GM12891 (cell line): ENCODE measurements around the gene FAM53A.

Source experiments
- PAX5 ChIP-seq: IDR thresholded peaks from 2 replicates; pipeline ENCODE4 v1.6.1; 2011; ENCODE audit warnings: low read length, moderate library complexity, mild to moderate bottlenecking; ENCODE audit not compliant: insufficient read depth, severe bottlenecking
- POLR2A ChIP-seq: IDR thresholded peaks from 2 replicates; pipeline ENCODE4 v1.6.1; 2011; ENCODE audit warnings: low read depth, low read length, control low read depth
- POLR2AphosphoS5 ChIP-seq: IDR thresholded peaks from 2 replicates; pipeline ENCODE4 v1.6.1; 2011; ENCODE audit warnings: low read depth, low read length, control low read depth
- SPI1 ChIP-seq: IDR thresholded peaks from 2 replicates; pipeline ENCODE4 v1.6.1; 2011; ENCODE audit warnings: low read depth, low read length, control low read depth
- TAF1 ChIP-seq: IDR thresholded peaks from 2 replicates; pipeline ENCODE4 v1.6.1; 2011; ENCODE audit warnings: low read depth, low read length, control low read depth

DNA sequence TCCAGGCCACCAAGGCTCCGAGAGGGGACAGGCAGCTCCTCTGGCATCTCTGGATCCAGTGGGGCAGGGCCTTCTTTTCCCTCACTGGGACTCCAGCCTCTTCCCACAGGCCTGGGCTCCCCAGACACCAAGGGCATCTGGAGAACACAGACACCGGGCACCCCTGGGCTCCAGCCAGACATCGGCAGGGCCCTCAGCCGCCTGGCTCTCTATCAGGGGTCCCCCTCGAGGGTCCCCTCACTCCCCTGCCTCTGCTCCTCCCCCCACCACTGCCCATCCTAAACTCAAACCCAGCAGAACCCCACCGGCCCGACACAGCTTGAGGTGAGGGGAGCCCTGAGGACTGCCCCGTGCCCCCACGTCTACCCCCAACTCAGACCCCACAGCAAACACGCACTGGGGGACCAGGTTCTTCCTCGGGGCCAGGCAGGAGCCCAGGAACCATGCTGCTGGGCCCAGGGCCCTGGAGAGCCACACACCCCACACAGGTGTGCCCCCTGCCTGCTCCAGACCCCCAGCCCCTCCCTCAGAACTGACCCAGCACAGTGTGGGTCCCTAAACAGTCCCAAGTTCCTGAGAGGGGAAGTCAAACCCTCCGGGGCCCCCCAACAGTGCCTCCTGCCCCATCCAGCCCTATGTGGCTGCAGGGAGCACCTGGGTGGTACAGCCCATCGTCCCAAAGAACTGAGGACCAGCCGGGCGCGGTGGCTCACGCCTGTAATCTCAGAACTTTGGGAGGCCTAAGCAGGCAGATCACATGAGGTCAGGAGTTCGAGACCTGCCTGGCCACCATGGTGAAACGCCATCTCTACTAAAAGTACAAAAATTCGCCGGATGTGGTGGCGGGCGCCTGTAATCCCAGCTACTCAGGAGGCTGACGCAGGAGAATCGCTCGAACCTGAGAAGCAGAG, 86.8 kb downstream of the FAM53A start:
- TF ChIP-seq POLR2A = no peak
- no peak for TF ChIP-seq TAF1
- TF ChIP-seq SPI1 = no peak
- TF ChIP-seq POLR2AphosphoS5 = no peak
- no peak for TF ChIP-seq PAX5
